ENCODE data around the gene COBLL1. TPM values are rescaled to one million over a fixed set of nuclear protein-coding genes. Genes with fewer than 3 reads are reported as not detected.

COBLL1 gene
- total and polyA plus RNA-seq, 2 of the 4 experiments (the other 2 are of a cell fraction) = 0.79 to 1.1 TPM

DNA sequence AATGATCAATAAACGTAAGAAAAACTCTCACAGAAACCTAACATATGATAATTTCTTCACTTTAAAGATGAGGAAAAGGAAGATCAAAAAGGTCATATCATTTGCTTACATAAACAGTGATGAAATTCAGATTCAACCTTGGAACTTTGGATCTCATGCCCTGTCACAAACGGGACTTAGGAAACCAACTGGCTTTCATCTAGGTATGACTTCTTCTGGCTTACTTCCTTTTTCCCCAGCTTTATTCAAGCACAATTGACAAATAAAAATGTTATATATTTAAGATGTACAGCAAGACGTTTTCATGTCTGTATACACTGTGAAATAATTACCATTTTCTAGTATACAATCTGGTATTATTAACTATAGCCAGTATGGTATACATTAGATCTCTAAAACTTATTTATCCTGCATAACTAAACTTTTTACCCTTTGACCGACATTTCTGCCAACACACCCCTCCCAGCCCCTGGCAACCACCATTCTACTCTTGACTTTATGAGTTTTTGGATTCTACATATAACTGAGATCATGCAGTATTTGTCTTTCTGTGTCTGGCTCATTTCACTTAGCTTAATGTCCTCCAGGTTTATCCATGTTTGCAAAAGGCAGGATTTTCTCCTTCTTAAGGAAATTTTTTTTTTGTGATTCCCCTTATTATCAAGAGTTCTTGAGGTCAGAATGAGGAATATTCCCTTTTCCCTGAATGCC, 46.0 kb upstream of the COBLL1 start:
- CTCF ChIA-PET = interaction anchor here (1.0 kb wide), 1 partner anchor 10 kb away, joined by 4 read pairs; no protein-coding TSS in a partner anchor
- no peaks in the 10 kb centered on the region for H3K9me1 ChIP-seq (ENCODE audit: insufficient read depth, low read length)
- H3K18ac ChIP-seq (ENCODE audit: low read depth, low read length) = no peak overlapping the region

More for the DNA sequence above, 46.0 kb upstream of the COBLL1 start:
- Histone ChIP-seq H3K9me3 (ENCODE audit: control insufficient read depth, insufficient read depth, low read length) (no peaks in the 10 kb centered on the region), H2AK9ac (replicated peaks; ENCODE audit: low read depth, low read length, poor library complexity) (no peak overlapping the region), H3K79me1 (ENCODE audit: low read depth in 1 of 2, low read length in 2 of 2) (no peaks in the 10 kb centered on the region), H3K23ac (ENCODE audit: low read depth, low read length) (no peak overlapping the region), H3K4me3 (ENCODE audit: insufficient read depth, low read depth, low read length) (no peak overlapping the region), H3K4me1 (ENCODE audit: control insufficient read depth, insufficient read depth, low read length) (no peaks in the 10 kb centered on the region), H3K4me2 (ENCODE audit: low read depth, low read length) (no peak overlapping the region), H2BK15ac (ENCODE audit: low read depth, low read length) (no peak overlapping the region), H4K5ac (ENCODE audit: low read depth, low read length) (no peak overlapping the region), H3K56ac (ENCODE audit: extremely low read depth, insufficient read depth, low read length) (no peak overlapping the region), H2BK20ac (ENCODE audit: low read depth, low read length) (no peak overlapping the region), H3K36me3 (ENCODE audit: control insufficient read depth, insufficient read depth, low read length) (no peaks in the 10 kb centered on the region), H3K4ac (ENCODE audit: low read depth, low read length) (no peak overlapping the region), H2AK5ac (ENCODE audit: low read depth, low read length) (no peak overlapping the region), H4K20me1 (ENCODE audit: insufficient read depth, low read length) (no peaks in the 10 kb centered on the region), H3K14ac (replicated peaks; ENCODE audit: low read depth, low read length) (no peak overlapping the region), H3K27ac (ENCODE audit: insufficient read depth, low read length) (no peak overlapping the region), H4K91ac (ENCODE audit: insufficient read depth, low read depth, low read length) (no peak overlapping the region), H4K8ac (ENCODE audit: low read depth in 2 of 2, low read length in 2 of 2) (no peak overlapping the region), H3K9ac (ENCODE audit: low read depth, low read length) (no peak overlapping the region), H2AFZ (replicated peaks; ENCODE audit: low read length, poor library complexity) (no peak overlapping the region), H2BK5ac (ENCODE audit: low read depth, low read length, poor library complexity, severe bottlenecking) (no peak overlapping the region), H2BK120ac (ENCODE audit: low read depth, low read length) (no peak overlapping the region), H3K27me3 (ENCODE audit: control insufficient read depth, insufficient read depth, low read length) (no peaks in the 10 kb centered on the region)
- in situ Hi-C loops (cut with MboI; ENCODE audit: low sequenced_read_pairs) = no loop called here
- ATAC-seq (ENCODE audit: low read depth) (no peak), DNase-seq (no peak)
- intact Hi-C loops (cut with micrococcal nuclease) = no loop called here
- dilution Hi-C loops (cut with HindIII; ENCODE audit: low sequenced_read_pairs, unreplicated experiment) = no loop called here
- no CpG with 5 or more reads among the region's 4 CpGs for WGBS, 2 experiments (ENCODE audit: extremely low coverage in 2 of 2, insufficient read length in 1 of 2)
- TF ChIP-seq, protein P1, sequence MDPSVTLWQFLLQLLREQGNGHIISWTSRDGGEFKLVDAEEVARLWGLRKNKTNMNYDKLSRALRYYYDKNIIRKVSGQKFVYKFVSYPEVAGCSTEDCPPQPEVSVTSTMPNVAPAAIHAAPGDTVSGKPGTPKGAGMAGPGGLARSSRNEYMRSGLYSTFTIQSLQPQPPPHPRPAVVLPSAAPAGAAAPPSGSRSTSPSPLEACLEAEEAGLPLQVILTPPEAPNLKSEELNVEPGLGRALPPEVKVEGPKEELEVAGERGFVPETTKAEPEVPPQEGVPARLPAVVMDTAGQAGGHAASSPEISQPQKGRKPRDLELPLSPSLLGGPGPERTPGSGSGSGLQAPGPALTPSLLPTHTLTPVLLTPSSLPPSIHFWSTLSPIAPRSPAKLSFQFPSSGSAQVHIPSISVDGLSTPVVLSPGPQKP (IDR thresholded peaks at IDR 0.05; ENCODE audit: borderline replicate concordance, low read depth, low read length) = no peak
- TF ChIP-seq BHLHE40 (IDR thresholded peaks at IDR 0.05; ENCODE audit: low read depth, low read length) = no peak
- TF ChIP-seq, protein P2, sequence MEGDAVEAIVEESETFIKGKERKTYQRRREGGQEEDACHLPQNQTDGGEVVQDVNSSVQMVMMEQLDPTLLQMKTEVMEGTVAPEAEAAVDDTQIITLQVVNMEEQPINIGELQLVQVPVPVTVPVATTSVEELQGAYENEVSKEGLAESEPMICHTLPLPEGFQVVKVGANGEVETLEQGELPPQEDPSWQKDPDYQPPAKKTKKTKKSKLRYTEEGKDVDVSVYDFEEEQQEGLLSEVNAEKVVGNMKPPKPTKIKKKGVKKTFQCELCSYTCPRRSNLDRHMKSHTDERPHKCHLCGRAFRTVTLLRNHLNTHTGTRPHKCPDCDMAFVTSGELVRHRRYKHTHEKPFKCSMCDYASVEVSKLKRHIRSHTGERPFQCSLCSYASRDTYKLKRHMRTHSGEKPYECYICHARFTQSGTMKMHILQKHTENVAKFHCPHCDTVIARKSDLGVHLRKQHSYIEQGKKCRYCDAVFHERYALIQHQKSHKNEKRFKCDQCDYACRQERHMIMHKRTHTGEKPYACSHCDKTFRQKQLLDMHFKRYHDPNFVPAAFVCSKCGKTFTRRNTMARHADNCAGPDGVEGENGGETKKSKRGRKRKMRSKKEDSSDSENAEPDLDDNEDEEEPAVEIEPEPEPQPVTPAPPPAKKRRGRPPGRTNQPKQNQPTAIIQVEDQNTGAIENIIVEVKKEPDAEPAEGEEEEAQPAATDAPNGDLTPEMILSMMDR (conservative IDR thresholded peaks at IDR 0.05; ENCODE audit: low read depth, low read length) = no peak
- TF ChIP-seq MAZ (IDR thresholded peaks at IDR 0.05; ENCODE audit: borderline replicate concordance, low read depth, low read length) = no peak
- no peak for TF ChIP-seq POLR2A (IDR thresholded peaks at IDR 0.05; ENCODE audit: low read depth, low read length)
- POLR2A ChIA-PET (ENCODE audit: unreplicated experiment) = no interaction called here
- no TSS peak for BruUV-seq (replicated peaks)
